A549 (cell line): ENCODE results near the gene ELANE.

Source experiments
- CBX2 ChIP-seq: fragments of 200-600 bp; sonication (generic); IDR thresholded peaks from 2 replicates; pipeline ENCODE4 v1.6.1; 2016; ENCODE audit warnings: low read depth, mild to moderate bottlenecking, borderline replicate concordance
- CEBPB ChIP-seq, 2 experiments: fragments of >200 bp in 1 of 2; sonication (Bioruptor Twin) in 1 of 2; formaldehyde crosslinking in 1 of 2; IDR thresholded peaks; 2 replicates each; pipeline ENCODE4 v1.6.1; 2012 to 2016
- CHD2 ChIP-seq: fragments of 150-350 bp; IDR thresholded peaks from 2 replicates; pipeline ENCODE4 v1.6.1; 2014; ENCODE audit warnings: low read length; ENCODE audit not compliant: partially characterized antibody
- CTCF ChIP-seq: fragments of >200 bp; sonication (Bioruptor Twin); formaldehyde crosslinking; IDR thresholded peaks from 3 replicates; pipeline ENCODE4 v1.5.1; 2016
- ESRRA ChIP-seq: fragments of 150-350 bp; IDR thresholded peaks from 2 replicates; pipeline ENCODE4 v1.6.1; 2014; ENCODE audit warnings: mild to moderate bottlenecking, low read length, borderline replicate concordance
- JUN ChIP-seq, 2 experiments: fragments of >200 bp; sonication (Bioruptor Twin); formaldehyde crosslinking; IDR thresholded peaks; 2 replicates in 1 of 2; 3 replicates in 1 of 2; pipeline ENCODE4 v1.6.1; 2016 to 2017
- JUNB ChIP-seq: fragments of >200 bp; sonication (Bioruptor Twin); formaldehyde crosslinking; IDR thresholded peaks from 2 replicates; pipeline ENCODE4 v1.6.1; 2016
- PBX3 ChIP-seq: IDR thresholded peaks from 2 replicates; pipeline ENCODE4 v1.6.1; 2012
- POLR2A ChIP-seq: IDR thresholded peaks from 2 replicates; pipeline ENCODE4 v1.6.1; 2012; ENCODE audit warnings: mild to moderate bottlenecking, low read length
- RAD21 ChIP-seq, 2 experiments: fragments of >200 bp in 1 of 2; sonication (Bioruptor Twin) in 1 of 2; formaldehyde crosslinking in 1 of 2; IDR thresholded peaks in 1 of 2; conservative IDR thresholded peaks in 1 of 2; 2 replicates in 1 of 2; 3 replicates in 1 of 2; pipeline ENCODE4 v1.6.1; 2012 to 2018; ENCODE audit warnings: inconsistent platforms in 1 of 2
- REST ChIP-seq: fragments of 200-600 bp; sonication (generic); IDR thresholded peaks from 2 replicates; pipeline ENCODE4 v1.6.1; 2016; ENCODE audit warnings: antibody characterized with exemption, mild to moderate bottlenecking, moderate library complexity
- RFX5 ChIP-seq: fragments of 450-650 bp; IDR thresholded peaks from 2 replicates; pipeline ENCODE4 v1.7.1; 2014; ENCODE audit warnings: antibody characterized with exemption, mild to moderate bottlenecking, moderate library complexity
- TF ChIP-seq, protein P1 (sequence below): IDR thresholded peaks from 2 replicates; pipeline ENCODE4 v1.6.1; 2012

DNA sequence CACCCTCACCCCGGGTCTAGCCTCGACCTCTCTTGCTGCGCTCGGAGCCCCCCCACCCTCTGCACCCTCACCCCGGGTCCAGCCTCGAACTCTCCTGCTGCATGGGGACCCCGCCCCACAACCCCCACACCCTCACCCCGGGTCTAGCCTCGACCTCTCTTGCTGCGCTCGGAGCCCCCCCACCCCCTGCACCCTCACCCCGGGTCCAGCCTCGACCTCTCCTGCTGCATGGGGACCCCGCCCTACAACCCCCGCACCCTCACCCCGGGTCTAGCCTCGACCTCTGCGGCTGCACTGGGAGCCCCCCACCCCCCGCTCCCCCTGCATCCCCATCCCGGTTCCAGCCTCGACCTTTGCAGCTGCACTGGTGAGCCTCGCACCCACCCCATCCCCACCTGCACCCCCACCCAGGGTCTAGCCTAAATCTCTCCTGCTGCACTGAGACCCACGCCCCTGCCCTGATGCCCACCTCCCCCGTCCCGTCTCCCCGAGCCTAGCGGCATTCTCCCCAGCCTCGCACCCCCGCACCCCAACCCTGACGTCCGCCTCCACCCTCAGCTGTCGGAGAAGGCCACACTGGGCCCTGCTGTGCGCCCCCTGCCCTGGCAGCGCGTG, 9.1 kb downstream of the ELANE start:
- TF ChIP-seq CTCF (no peak), CBX2 (no peak), REST (no peak), PBX3 (no peak), CHD2 (no peak), RAD21 (conservative IDR thresholded peaks at IDR 0.05 in 1 of 2, IDR thresholded peaks at IDR 0.05 in 1 of 2) (no peak), JUN (IDR thresholded peaks at IDR 0.05) (no peak), POLR2A (no peak), ESRRA (no peak), RFX5 (no peak), JUNB (no peak), CEBPB (IDR thresholded peaks at IDR 0.05) (no peak)
- TF ChIP-seq, protein P1, sequence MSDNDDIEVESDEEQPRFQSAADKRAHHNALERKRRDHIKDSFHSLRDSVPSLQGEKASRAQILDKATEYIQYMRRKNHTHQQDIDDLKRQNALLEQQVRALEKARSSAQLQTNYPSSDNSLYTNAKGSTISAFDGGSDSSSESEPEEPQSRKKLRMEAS: no peak
